ENCODE measurements around the gene ABHD4.

- TF ChIP-seq CTCF (IDR thresholded peaks at IDR 0.05): no peak
- TF ChIP-seq EP300 (IDR thresholded peaks at IDR 0.05; ENCODE audit: low read depth): no peak
- TF ChIP-seq POLR2A (IDR thresholded peaks at IDR 0.05): no peak
Measured at GRCh38 chr14:22596354-22596879, 1.7 kb upstream of the ABHD4 start.

Data from transverse colon (tissue), 3 donors.